HG03159 (cell line): ENCODE measurements around the gene DSCAML1.
"Not testable (repeated sequence)": the region's sequence is repeated elsewhere in the genome, so short reads cannot be mapped to it uniquely, and the experiment has no call there.

Source experiments
- ATAC-seq: cut with Tn5 transposase; IDR thresholded peaks from one replicate; pipeline ENCODE4 v1.9.1; 2021; ENCODE audit warnings: mild to moderate bottlenecking, moderate library complexity; ENCODE audit not compliant: unreplicated experiment

Gene DSCAML1

GRCh38 chr11:117459979-117460300, 337.1 kb downstream of the DSCAML1 start:
- ATAC-seq: no peak

DNA sequence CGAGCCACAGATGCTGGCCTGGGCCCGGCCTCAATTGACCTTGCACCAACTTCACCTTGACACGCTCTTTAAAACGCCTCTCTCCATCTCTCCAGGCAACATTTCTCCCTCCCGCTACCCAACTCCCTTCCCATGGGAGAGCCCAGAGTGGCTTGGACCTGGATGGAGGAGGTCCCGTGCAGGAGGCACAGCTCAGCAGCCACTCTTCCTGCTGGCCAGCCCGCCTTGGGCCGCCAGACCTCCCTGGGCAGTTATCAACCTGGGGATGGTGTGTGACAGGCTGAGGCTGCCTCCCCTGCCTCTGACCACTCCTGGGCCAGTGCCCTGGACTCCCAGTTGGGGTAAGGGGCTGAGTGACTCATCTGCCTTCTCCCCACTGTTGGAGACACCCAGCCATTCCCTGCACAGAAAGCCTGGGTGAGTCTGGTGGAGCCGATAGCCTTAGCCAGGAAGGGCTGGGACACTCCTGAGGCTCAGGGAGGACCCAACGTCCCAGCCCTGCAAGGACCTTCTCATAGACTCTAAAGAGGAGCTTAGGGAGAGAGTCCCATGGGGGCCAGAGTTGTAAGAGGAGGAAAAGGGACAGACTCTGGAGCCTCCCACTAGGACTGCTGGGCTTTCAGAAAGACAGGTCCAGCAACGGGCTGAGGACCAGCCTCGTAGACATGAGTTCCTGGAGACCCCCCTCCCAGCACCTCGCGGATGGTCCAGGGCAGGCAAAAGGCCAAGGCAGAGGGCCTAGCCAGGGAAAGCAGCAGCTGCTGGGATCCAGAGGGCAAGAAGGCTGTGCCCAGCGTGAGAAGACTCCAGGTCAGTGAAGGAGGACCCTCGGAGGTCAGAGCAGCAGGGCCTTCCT, 337.7 kb downstream of the DSCAML1 start:
- ATAC-seq: no peak

- no peak for ATAC-seq
Observed at GRCh38 chr11:117458275-117459122, 338.5 kb downstream of the DSCAML1 start.

GRCh38 chr11:117457835-117458234, 339.2 kb downstream of the DSCAML1 start:
- ATAC-seq: no peak

GRCh38 chr11:117457031-117457785, 339.8 kb downstream of the DSCAML1 start:
- no peak for ATAC-seq

- not testable (repeated sequence) for ATAC-seq
Observed at GRCh38 chr11:117456721-117457029, 340.3 kb downstream of the DSCAML1 start.

DNA sequence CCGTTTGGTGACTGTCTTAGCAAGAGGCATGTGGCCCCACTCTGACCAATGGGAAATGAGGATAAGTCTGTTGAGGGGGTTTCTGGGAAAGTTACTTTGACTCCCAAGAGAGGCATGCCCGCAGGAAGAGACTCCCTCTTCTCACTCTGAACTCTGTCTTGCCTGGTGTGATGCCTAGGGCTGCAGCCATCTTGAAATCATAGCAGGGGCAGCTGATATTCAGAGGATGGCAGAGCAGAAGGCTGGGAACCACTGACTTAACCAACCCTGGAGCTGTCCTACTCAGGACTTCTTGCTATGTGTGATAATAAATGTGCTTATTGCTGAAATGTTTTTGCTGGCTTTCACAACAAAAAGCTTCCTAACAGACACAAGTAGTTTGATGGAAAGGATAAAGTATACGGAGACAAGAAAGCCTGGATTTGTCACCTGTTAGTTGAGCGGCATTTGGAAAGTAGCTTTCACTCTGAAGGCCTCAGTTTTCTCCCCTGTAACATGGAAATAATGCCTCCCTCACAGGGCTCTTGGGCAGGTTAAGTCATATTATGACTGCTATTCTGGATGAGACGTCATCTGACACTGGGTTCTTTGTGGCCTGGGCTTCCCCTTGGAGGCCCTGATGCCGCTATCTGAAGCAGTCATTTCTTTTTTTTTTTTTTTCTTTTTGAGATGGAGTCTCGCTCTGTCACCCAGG, 340.8 kb downstream of the DSCAML1 start:
- peak; percentile 73 for ATAC-seq

GRCh38 chr11:117454564-117454917, 342.5 kb downstream of the DSCAML1 start:
- no peak for ATAC-seq

GRCh38 chr11:117453886-117454563, 343.0 kb downstream of the DSCAML1 start:
- ATAC-seq: no peak

DNA sequence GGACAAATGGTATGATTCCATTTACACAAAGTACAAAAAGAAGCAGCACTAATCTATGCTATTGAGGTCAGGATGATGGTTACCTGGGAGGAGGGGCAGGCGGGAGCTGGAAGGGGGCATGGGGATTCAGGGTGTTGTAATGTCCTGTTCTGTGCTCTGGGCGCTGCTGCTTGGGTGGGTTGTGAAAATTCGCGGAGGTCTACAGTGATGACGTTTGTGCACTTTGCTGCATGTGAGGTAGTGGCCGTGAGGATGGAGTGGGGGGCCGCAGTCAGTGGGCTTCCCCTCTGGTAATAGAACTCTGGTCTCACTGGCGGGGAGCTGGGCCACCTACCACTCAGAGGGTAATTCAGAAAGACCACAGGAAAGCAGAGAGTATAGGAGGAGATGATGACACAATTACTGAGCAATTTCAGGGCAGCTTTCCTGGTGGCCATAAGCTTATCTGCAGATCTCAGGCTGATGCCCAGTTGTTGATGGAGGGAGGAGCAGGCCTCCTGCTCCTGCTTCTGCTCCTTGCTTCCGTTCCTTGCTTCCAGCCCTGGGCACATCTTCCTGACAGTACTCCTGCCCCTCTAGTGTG, 347.8 kb downstream of the DSCAML1 start:
- no peak for ATAC-seq

- ATAC-seq: no peak
Observed at GRCh38 chr11:117444711-117445658, 352.0 kb downstream of the DSCAML1 start.

DNA sequence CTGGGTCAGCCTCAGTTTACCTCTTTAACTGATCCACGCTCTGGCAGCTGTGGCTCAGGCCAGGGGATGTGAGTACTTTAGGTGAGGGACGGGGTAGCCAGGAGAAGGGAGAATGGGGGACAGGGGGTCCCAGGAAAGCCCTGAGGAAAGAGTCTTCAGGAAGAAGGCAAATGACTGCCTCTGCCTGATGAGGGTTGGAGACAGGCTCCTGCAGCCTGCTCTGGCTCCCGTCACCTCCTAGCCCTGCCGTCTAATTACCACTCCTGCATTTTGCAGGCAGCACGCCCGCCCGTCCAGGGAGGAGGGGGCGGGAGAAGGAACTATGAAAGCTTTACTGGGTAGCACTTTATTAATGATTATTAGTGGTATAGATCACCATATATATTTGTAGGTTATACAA, 352.8 kb downstream of the DSCAML1 start:
- no peak for ATAC-seq

- ATAC-seq: no peak
Observed at GRCh38 chr11:117443266-117444186, 353.5 kb downstream of the DSCAML1 start.

GRCh38 chr11:117442869-117443239, 354.2 kb downstream of the DSCAML1 start:
- ATAC-seq: no peak

- ATAC-seq: no peak
Observed at GRCh38 chr11:117442049-117442868, 354.8 kb downstream of the DSCAML1 start.

GRCh38 chr11:117441146-117441975, 355.7 kb downstream of the DSCAML1 start:
- ATAC-seq: no peak
